ENCODE measurements around the gene ITPKA.

The ITPKA gene

DNA sequence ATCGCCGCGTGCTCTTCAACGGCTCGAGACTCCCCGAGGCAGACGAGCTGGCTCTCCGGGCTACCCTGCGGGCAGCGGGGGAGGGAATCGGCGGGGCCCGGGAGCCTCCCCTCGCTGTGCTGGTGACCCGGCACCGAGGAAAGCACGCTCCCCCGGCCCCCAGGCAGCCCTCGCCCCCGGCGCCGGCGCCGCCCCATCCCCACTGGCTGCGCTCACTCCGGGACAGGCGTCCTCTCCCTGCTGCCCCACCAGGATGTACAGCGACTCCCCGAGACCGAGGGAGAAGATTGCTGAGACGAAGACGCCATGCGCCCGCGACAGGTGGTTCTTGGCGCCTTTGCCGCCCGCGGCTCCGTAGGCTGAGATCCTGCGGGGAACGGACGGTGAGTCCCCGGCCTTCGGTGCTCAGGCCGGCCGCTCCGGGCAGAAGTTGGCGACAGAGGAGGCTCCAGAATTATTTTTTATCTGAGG lies 18.3 kb downstream of the ITPKA start:
- peak; percentile 19 for DNase-seq

- no peak for DNase-seq
These were observed 18.9 kb downstream of the ITPKA start for GRCh38 chr15:41512512-41512939.

GRCh38 chr15:41512940-41513505 lies 19.3 kb downstream of the ITPKA start:
- DNase-seq: peak; percentile 29

- DNase-seq: peak; percentile 24
These were observed 20.0 kb downstream of the ITPKA start, which contains the start of gene LTK for GRCh38 chr15:41513506-41514227. LTK (minus strand) TSS chr15:41513827; CDS start chr15:41513709, 118 bp downstream.

GRCh38 chr15:41517895-41518449 lies 24.3 kb downstream of the ITPKA start:
- no peak for DNase-seq

DNA sequence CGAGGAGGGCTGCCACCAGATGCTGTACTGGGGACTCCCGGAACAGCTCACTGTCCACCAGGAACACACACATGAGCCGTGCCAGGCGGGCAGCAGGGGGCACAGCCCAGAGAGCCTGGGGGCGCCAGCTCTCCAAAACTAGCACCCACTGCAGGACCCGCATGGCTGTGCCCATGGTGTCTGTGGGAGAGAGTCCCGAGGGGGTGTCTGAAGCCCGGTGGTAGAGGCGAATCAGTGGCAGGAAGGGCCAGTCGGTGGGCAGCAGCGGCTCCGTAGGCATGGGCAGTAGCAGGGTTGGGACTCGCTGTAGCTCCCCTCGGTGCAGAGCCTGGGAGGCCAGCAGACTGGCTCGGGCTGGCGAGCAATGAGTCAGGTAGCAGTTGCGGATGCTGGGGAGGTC lies 27.0 kb downstream of the ITPKA start:
- DNase-seq: no peak

DNA sequence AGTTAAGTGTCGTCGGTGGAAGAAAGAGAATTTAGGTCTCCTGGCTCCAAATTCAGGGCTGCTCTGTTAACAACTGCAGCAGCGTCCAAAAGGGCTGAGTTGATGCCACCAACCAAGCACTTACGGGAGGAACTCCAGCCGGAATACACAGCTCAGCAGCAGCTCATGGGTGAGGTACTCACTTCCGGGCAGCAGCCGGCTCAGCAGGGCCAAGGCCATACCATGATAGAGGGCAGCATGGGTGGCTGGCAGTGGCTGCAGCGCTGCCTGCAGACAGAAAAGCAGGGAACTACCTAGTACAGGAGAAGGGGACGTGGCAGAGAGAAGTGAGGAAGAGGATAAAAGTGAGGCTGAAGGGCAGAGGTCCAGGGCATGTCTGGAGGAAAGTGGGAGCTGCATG lies 27.9 kb downstream of the ITPKA start:
- DNase-seq: no peak

GRCh38 chr15:41523097-41523496 lies 29.4 kb downstream of the ITPKA start:
- DNase-seq: no peak

DNA sequence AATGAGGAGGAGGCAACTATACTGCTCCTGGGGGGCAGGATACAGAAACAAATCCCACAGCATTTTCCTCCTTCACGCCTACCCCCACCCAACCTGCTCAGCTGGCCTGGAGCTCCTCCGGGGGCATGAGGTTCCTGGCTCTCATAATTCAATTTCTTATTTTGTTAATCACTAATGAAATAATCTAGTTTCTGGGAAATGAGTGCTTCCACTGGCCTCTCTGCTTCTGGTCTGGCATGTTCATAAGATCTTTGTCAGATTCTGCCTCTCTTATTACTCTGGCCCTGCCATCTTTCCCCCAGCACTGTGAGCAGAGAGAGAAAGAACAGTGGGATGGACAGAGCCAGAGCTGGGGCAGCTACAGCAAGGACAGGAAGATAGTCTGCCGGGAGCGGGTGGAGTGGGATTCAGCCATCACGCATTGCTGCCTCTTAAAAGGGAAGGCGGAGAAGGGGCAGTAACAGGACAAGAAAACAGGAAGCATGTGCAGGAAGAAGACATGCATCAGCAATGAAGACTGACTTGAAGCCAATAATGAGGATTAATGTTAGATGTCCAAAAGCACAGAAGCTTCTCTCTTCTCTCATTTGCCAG lies 36.8 kb downstream of the ITPKA start:
- DNase-seq: no peak

GRCh38 chr15:41535544-41535943 lies 41.9 kb downstream of the ITPKA start:
- no peak for DNase-seq

DNA sequence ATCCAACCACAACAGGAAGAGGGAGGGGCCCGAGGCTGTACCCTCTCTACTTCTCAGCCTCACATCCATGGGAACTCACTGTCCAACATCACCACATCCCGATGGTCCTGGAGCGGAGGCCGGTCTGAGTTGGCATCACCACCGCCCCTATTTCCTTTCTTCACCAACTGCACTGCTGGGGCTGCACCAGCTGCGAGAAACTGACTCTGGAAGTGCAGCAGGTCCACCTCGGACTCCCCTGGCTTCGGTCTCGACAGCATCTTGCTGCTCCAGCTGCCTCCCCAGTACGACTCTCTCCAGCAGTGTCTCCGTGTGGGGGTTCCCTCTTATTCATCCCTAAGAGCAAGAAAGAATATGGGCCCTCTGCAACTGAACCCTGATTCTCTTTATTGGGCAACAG lies 43.2 kb downstream of the ITPKA start:
- no peak for DNase-seq

GRCh38 chr15:41543521-41543870 lies 49.8 kb downstream of the ITPKA start:
- DNase-seq: no peak

DNA sequence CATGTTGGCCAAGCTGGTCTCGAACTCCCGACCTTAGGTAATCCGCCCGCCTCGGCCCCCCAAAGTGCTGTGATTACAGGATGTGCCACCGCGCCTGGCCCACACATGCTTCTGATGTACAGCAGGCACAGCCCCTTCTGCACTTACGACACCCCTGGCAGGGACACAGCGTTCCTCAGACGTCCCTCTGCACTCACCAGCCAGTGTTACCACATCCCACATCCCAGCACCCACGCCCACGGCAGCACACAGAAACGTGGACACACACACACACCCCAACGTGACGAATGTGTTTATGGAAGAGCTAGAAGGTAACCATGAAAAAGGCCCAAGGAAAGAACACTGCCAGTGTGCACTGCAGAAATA lies 51.0 kb downstream of the ITPKA start:
- DNase-seq: peak; percentile 24

DNA sequence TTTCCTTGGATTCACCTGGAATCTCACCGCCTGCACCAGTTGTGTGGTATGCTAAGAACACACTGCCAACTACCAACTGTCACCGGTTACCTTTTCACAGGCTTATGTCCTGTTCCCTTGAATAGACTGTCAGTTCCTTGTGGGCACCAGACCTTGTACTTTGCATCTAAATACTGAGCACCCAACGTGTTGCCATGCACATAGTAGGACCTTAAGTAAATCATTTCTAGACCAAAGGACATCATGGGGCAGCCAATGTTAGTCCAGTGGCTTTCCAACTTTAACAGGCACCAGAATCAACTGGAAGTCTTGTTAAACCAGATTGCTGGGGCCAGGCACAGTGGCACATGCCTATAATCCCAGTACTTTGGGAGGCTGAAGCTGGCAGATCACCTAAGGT lies 51.5 kb downstream of the ITPKA start:
- DNase-seq: no peak

DNA sequence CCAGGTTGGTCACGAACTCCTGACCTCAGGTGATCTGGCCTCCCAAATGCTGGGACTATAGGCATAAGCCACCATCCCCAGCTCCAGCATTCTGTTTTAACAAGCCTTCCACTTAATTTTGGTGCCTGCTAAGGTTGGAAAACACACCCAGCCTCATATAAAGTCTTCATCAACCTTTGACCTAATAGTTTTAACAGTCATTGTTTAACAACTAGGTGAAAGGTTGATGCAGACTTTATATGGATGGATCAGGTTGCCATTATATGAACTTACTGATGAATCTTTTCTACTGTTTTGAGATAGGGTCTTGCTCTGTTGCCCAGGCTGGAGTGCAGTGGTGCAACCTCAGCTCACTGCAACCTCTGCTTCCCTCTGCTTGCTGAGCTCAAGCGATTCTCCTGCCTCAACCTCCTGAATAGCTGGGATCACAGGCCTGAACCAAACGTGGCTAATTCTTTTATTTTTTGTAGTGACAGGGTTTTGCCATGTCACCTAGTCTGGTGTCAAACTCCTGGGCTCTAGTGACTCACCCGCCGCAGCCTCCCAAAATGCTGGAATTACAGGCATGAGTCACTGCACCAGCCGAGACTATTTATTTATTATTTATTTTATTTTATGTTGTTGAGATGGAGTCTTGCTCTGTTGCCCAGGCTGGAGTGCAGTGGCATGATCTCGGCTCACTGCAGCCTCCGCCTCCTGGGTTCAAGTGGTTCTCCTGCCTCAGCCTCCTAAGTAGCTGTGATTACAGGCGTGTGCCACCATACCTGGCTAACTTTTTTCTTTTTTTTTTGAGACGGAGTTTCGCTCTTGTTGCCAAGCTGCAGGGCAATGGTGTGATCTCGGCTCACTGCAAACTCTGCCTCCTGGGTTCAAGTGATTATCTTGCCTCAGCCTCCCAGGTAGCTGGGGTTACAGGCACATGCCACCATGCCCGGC lies 53.4 kb downstream of the ITPKA start:
- DNase-seq: no peak

GRCh38 chr15:41550066-41550775 lies 56.5 kb downstream of the ITPKA start:
- DNase-seq: no peak
